Prostate gland (tissue), 2 donors: ENCODE data around the gene HKDC1.

Source experiments
- POLR2AphosphoS5 ChIP-seq: sonication (generic); formaldehyde crosslinking; IDR thresholded peaks from one replicate; pipeline ENCODE4 v1.6.1; 2017; ENCODE audit warnings: antibody characterized with exemption
- TF ChIP-seq, protein P1 (sequence below), 4 experiments: fragments of 200-600 bp in 2 of 4; fragments of 450-650 bp in 2 of 4; sonication (generic) in 2 of 4; IDR thresholded peaks; 1 replicate in 3 of 4; 2 replicates in 1 of 4; pipeline ENCODE4 v1.5.1; 2016 to 2019; ENCODE audit warnings: antibody characterized with exemption in 4 of 4, mild to moderate bottlenecking in 2 of 4, moderate library complexity in 2 of 4

DNA sequence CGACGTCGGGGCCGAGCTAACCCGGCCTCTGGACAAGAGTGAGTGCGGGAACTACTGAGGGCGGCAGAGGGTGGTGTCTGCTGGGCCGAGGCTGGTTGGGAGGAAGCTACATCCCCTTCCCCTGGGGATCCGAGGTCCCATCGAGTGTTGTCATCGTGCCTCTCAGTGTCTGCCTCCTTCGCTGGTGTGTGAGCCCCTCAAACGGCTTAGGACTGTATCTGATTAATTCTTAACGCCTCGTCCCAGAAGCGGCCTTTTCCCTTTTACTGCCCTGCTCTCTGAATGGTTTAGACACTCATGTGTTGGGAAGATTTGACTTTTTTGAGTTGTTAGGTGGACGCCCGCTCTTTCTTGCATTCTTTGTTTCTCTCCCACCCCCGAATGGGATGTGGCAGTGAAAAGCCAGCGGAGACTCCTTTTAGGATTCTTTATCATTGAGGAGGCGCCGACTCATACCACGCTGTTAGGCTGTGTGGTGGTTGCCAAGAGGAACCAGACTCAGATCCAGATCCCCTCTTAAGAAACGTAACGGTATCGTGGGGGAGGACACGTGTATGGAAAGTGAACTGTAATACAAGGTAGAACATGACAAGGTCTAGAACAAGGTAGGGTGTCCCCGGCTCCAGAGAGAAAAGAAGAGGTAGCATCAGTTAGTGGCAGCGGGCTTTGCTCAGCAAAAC, 39.5 kb upstream of the HKDC1 start:
- TF ChIP-seq POLR2AphosphoS5: no peak
- TF ChIP-seq, protein P1, sequence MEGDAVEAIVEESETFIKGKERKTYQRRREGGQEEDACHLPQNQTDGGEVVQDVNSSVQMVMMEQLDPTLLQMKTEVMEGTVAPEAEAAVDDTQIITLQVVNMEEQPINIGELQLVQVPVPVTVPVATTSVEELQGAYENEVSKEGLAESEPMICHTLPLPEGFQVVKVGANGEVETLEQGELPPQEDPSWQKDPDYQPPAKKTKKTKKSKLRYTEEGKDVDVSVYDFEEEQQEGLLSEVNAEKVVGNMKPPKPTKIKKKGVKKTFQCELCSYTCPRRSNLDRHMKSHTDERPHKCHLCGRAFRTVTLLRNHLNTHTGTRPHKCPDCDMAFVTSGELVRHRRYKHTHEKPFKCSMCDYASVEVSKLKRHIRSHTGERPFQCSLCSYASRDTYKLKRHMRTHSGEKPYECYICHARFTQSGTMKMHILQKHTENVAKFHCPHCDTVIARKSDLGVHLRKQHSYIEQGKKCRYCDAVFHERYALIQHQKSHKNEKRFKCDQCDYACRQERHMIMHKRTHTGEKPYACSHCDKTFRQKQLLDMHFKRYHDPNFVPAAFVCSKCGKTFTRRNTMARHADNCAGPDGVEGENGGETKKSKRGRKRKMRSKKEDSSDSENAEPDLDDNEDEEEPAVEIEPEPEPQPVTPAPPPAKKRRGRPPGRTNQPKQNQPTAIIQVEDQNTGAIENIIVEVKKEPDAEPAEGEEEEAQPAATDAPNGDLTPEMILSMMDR (IDR thresholded peaks at IDR 0.05): no peak
